Stimulated activated CD8-positive, alpha-beta memory T cell treated with anti-CD3 and anti-CD28 coated beads, Interleukin-12 subunit alpha, Interleukin-12 subunit beta, amount 100 ng/mL, for 4 hours (primary cell): Measurements from ENCODE around the gene RICTOR.

Experiments
- DNase-seq: peaks from one replicate; pipeline ENCODE4 v3.0.0-alpha.2; 2020; ENCODE audit warnings: low read depth

The RICTOR gene

DNA sequence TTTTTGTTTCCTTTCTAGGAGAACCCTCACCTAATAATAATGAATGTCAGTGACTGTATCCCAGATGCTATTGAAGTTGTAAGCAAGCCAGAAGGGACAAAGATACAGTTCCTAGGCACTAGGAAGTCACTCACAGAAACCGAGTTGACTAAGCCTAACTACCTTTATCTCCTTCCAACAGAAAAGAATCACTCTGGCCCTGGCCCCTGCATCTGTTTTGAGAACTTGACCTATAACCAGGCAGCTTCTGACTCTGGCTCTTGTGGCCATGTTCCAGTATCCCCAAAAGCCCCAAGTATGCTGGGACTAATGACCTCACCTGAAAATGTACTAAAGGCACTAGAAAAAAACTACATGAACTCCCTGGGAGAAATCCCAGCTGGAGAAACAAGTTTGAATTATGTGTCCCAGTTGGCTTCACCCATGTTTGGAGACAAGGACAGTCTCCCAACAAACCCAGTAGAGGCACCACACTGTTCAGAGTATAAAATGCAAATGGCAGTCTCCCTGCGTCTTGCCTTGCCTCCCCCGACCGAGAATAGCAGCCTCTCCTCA is 141.3 kb downstream of the RICTOR start:
- no peak for DNase-seq

DNA sequence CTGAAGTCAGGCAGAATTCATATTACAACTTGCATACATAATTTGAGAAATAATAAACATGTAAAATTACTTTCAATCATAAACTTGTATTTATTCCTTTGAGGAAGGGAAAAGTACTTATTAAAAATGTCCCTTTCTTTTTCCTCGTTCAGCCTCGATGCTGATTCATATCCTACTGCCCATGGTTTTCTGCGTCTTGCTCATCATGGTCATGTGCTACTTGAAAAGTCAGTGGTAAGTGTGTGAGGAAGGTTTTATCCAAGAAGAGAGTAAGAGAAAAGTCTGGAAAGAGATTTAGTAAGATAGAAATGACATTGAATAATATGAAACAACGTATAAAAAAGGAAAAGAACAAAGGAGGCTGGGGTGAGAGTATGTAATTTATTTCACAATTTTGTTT is 142.5 kb downstream of the RICTOR start:
- no peak for DNase-seq

DNA sequence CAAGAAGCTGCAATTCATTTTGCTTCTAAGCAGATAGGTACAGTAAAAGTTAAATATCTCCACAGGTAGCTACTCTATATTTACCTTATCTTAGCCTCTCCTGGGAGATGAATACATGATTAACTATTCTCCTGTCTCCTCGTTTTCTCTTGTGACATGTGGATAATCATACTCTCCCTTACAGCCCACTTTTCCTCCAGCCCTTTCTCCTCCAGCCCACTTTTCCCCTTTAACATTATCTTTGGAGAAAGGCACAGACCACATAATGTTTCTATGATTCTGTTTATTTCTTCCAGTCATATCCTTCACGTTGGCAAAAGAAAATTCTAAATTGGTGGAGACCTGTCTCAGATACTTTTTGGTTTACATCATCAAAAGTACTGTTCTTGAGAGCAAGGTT is 144.4 kb downstream of the RICTOR start:
- DNase-seq: no peak

DNA sequence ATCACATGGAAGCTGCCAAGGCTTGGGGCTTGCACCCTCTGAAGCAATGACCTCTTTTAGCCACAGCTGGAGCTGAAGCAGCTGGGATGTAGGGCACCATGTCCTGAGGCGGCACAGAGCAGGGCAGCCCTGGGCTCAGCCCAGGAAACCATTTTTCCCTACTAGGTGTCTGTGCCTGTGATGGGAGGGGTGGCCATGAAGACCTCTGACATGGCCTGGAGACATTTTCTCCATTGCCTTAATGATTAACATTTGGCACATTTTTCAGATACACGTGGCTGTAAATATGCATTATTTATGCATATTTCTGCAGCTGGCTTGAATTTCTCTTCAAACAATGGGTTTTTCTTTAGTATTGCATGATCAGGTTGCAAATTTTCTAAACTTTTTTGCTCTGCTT is 146.7 kb downstream of the RICTOR start:
- no peak for DNase-seq

DNA sequence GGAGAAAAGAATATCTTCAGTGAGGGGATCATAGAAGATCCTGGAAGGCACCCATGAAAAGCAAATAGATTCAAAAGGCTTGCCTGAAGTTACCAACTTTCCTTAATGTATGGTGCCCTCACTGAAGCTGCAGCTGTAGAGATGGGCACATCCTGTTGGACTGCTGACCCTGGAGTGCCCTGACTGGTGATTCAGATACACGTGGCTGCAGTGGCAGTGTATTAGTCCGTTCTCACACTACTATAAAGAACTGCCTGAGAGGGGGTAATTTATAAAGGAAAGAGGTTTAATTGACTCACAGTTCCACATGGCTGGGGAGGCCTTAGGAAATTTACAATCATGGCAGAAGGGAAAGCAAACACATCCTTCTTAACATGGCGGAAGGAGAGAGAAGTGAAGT is 148.1 kb downstream of the RICTOR start:
- no peak for DNase-seq

DNA sequence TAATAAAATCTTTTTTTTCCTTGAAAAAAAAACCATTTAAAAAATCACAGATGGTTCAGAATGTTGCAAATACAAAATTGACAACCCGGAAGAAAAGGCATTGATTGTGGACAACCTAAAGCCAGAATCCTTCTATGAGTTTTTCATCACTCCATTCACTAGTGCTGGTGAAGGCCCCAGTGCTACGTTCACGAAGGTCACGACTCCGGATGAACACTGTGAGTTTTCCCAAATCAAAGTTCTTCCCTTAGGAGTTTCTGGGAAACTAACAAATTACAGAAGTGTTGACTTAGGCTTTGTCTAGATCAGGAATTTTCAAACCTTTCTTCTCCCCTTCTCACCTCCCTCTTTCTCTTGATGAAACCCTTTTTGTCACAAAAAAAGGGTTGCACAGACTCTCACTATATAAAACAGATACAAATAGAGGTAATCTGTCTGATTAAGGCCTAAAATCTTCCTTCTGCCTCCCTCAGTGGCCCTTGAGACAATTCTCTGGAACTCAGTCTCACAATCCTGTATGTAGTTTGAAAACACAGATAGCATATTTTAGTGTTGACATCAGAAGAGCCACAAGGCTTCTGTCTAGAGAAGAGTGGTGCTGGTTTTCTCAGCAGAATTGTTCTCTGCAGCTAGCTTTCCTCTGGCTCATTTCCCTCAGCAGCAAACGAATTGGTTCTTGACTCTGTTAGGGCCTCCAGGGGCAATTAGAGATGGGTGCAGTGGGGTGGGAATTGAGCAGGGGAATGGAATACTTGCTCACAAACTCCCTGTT is 148.9 kb downstream of the RICTOR start:
- DNase-seq: no peak

DNA sequence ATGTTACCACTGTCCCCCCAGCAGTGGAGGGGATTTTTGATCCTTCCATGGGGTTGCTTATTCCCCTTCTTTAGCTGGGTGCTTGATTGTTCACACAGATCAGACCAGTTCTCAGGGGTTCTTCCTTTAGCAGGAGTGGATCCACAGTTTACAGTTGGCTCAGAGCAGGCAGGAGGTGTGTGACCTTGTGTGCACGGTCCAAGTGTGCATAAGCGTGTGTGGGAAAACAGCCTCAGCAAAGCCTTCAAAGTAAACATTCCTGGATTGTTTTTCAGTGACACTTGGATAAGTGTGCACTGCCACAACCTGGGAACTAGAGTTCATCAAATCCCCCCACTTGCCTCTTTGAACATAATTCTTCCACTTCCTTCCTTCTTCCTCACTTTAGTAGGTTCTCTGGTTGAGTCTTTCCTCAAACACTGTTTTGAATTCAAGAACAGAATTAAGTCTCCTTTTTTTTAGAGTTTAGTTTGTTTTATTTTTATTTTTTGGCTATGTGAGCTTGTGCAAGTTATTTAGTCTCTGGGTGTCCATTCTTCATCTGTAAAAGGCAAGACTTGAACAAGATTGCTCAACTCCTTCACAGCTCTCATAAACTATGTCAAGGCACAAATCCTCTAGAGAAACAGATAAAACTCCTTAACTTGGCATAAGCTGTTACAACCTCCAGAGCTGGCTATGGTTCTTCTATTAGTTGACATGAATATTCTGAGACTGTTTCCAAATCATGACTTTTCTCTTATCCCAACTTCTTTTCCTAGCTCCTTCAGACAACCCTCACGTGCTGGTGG is 150.3 kb downstream of the RICTOR start:
- no peak for DNase-seq

DNA sequence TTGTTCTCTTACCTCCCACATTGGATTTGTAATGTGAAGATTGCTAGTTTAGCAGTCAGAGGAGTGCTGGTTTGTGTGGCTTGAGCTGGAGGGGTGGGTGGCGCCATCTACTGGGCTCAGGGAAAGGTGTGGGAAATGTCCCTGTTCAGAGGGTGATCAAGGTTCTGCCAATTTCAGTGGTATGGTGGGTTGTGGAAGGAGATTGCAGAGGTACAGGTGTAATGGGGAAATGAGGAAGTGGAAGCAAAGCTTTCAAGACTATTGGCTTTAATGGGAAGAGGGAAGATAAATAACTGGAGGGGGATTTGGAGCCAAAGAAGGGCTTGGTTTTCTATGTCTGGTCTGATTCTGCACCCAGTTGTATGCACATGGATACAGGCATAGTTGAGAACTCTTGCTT is 152.0 kb downstream of the RICTOR start:
- DNase-seq: no peak

DNA sequence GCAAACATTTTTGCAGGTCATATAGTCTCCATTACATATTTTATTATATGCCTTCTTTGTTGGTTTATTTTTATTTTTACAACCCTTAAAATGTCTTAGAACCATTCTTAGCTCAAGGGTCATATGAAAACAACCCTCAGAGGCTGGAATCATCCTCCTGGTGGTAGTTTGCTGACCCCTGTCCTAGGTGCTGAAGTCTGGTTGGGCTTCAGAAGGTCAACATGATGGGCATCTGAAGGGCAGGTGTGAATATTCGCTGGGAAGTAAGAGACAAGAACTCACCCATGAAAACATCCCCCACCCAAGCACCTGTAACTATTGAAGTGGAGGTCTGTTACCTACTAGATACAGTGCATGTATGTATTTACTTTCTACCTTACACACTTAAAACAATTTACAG is 153.0 kb downstream of the RICTOR start:
- no peak for DNase-seq

DNA sequence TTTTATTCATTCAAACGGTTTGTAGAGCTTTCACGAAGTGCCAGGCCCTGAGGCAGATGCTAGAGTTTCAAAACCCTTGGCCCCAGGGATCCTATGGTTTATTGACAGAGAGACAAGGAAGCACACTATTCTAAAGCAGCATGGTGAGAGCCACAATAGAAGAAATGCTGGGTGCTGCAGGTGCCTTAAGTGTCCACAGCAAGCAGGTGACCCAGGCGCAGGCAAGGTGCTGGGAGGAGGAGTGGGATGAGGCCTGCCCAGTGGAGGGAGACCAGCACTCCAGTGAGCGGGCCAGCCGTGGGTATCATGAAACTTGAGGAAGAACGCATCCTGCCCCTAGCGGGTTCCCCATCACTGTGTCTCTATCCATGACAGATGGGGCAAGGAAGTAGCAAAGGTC is 157.4 kb downstream of the RICTOR start:
- DNase-seq: no peak

DNA sequence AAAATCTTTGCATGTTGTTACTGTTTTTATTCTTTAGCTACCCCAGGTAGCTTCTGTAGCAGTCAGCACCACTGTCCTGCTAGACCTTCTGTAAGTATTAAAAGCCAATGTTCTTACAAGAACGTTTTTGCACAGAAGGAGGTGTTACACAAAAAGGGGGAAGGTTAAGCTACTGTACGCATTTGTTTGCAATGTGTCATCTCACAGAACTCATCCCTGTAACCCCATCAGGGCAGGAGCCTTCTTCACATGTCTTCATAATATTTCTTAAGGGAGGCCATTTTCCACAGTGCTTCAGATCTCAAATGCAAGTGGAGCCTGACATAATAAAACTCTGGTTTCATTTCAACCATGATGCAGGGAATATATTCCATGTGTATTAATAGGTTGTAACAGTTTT is 160.5 kb downstream of the RICTOR start:
- no peak for DNase-seq

DNA sequence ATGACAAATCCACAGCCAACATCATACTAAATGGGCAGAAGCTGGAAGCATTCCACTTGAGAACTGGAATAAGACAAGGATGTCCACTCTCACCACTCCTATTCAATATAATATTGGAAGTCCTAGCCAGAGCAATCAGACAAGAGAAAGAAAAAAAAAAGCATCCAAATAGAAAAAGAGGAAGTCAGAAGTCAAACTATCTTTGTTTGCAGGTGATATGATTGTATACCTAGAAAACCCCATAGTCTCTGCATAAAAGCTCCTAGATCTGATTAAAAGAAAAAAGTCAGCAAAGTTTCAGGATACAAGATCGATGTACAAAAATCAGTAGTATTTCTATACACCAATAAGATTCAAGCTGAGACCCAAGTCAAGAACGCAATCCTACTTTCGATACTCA is 162.3 kb downstream of the RICTOR start:
- DNase-seq: no peak

DNA sequence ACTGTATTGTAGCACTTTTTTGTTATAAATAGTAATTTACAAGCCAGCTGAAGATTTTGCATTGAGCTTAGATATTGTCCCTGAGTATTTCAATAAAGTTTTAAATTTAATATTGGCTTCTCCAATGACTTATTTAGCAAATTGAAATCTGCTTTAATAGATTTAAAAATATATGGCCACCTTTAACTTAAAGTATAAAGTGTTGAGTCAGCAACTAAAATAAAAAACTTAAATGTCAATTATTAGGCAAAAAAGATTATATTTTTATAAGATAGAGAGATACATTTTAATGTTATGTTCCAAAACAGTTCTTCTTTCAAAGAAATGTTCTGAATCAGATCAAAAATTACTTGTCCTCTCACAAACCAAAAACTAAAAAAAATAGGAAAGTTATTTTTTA is 167.7 kb downstream of the RICTOR start:
- DNase-seq: no peak

DNA sequence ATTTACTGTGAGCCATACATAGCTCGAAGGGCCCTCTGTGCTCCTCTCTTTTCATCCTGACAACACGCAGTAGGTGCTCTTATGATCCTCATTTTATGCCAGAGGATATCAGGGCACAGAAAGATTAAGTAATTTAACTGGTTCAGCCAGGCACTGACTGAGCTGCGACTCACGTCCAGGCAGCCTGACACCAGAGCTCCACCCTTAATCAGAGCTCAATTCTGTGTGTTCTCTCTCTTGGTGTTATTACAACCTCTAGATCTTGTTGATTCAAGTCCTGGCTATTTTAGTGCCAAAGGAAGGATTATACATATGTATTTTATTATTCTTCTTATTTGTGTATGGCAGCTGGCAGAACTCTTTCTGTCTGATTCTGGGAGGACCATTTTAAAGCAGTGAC is 168.7 kb downstream of the RICTOR start:
- DNase-seq: no peak

DNA sequence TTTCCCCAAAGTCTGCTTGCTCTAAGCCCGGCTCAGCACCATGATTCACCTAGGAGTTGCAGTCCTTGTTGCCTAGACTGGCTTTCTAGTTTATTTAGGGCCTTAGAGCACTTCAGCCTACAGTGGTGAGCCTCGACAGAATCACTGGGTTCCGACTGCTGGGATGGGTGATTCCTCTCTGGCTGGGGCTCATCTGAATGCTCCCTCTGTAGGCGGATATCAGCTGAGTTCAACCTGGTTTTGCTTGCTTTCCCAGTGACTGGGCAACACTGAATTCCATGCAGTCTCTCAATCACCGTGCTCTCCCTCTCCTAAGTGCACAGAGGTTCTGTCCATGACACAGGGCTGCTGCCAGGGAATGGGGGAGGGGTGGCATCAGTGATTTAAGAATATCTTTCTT is 174.3 kb downstream of the RICTOR start:
- no peak for DNase-seq

DNA sequence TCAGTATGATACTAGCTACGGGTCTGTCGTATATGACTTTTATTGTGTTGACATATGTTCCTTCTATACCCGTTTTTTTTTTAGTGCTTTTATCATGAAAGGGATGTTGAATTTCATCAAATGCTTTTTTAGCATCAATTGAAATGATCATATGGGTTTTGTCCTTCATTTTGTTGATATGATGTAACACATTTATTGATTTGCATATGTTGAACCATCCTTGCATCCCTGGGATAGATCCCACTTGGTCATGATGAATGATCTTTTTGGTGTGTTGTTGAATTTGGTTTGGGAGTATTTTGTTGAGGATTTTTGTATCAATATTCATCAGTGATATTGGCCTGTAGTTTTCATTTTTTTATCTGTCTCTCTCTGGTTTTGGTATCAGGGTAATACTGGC is 177.4 kb downstream of the RICTOR start:
- no peak for DNase-seq

DNA sequence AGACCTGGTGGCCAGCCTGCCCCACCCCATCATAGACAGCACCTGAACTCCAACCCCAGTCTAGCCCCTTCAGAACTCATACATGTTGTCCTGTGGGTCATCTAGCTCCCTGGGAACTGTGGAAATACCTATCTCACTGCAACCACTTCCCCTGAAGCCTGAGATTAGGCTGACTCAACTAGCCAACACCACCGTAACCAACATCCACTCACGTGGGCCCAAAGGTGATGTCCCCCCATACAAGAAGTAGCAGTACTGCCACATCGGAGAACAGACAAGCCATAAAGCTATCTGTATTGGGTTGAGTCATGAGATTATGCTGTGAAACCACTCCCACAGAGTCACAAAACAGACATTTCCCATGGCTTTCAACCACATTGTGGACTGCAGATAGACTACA is 181.8 kb downstream of the RICTOR start:
- DNase-seq: no peak

DNA sequence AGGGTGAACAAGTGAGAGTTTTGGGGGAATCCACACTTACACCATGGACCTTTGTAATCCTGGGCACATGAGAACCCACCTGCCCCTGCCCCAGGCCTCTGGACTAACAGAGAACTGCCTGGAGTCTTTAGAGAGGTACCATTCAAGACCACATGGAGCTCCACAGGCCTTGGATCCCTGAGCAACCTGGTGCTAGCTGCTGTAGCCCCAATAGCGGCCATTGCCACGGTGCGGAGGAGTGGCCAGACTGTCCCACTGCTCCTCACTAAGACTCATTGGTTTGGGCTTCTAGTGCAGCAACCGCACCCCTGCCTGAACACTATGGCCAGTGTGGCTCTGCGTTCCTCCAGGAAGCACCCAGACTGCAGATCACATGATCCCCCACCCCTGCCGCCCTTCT is 182.6 kb downstream of the RICTOR start:
- no peak for DNase-seq

DNA sequence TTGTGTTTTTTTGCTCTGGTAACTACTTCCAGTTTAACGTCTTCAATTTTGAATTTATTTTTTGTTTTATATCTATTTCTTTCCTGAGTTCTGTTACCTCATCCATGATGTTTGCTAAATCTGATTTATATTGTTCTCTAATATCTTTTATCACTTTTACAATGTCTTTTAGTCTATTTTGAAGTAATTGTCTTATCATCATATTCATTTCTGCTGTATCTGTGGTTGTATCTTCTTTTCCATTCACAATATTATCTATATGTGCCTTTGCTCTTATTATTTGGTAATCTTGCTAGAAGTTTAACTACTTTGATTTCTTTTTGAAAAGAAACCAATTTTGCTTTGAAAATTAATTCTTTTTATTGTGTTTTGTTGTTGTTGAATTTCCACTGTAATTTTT is 184.8 kb downstream of the RICTOR start:
- DNase-seq: no peak

DNA sequence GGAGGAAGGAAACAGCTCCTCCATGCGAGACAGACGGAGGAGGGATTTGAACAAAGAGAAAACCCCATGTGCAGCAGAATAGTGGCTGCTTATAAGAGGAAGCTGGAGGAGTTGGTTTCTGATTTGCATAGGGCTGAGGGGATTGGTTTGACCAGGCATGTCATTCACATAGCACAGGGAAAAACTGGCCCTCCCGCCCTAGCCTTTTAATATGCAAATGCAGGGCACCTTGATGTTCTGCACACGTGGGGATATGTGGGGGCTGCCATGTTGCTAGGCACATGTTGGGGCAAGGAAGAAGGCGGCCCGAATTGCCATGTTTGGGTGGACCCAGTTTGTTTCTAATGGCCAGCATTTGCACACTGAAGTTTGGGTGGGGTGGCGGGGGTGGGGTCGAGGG is 186.2 kb downstream of the RICTOR start:
- no peak for DNase-seq
